Measurements from ENCODE around the gene NDUFV1.
A peak's percentile ranks its signal among the peaks of the same experiment; 100 is the strongest.

Gene NDUFV1

GRCh38 chr11:67606492-67607295 is at the start of gene NDUFV1:
Gene NDUFV1, plus strand, starts transcription at chr11:67606936. Its CDS starts 69 bp downstream, at chr11:67607005.
- peak; percentile 42 for DNase-seq (ENCODE audit: low read depth)

- DNase-seq (ENCODE audit: low read depth) = no peak
Measured at GRCh38 chr11:67558084-67558772, 48.5 kb upstream of the NDUFV1 start.

- no peak for DNase-seq (ENCODE audit: low read depth)
Measured at GRCh38 chr11:67561971-67562619, 44.6 kb upstream of the NDUFV1 start.

GRCh38 chr11:67562963-67563704 is 43.6 kb upstream of the NDUFV1 start:
- no peak for DNase-seq (ENCODE audit: low read depth)

GRCh38 chr11:67563705-67564114 is 43.0 kb upstream of the NDUFV1 start:
- peak; percentile 88 for DNase-seq (ENCODE audit: low read depth)

- DNase-seq (ENCODE audit: low read depth) = no peak
Measured at GRCh38 chr11:67564230-67564629, 42.5 kb upstream of the NDUFV1 start.

- DNase-seq (ENCODE audit: low read depth) = no peak
Measured at GRCh38 chr11:67571443-67571842, 35.3 kb upstream of the NDUFV1 start.

GRCh38 chr11:67572305-67572704 is 34.4 kb upstream of the NDUFV1 start:
- DNase-seq (ENCODE audit: low read depth) = no peak

- DNase-seq (ENCODE audit: low read depth) = no peak
Measured at GRCh38 chr11:67572747-67573419, 33.9 kb upstream of the NDUFV1 start.

- DNase-seq (ENCODE audit: low read depth) = no peak
Measured at GRCh38 chr11:67574938-67575337, 31.8 kb upstream of the NDUFV1 start.

- DNase-seq (ENCODE audit: low read depth) = no peak
Measured at GRCh38 chr11:67576735-67577475, 29.8 kb upstream of the NDUFV1 start.

- no peak for DNase-seq (ENCODE audit: low read depth)
Measured at GRCh38 chr11:67577951-67578350, 28.8 kb upstream of the NDUFV1 start.

GRCh38 chr11:67581469-67581868 is 25.3 kb upstream of the NDUFV1 start:
- no peak for DNase-seq (ENCODE audit: low read depth)

GRCh38 chr11:67582011-67582410 is 24.7 kb upstream of the NDUFV1 start:
- no peak for DNase-seq (ENCODE audit: low read depth)

- DNase-seq (ENCODE audit: low read depth) = no peak
Measured at GRCh38 chr11:67583247-67584204, 23.2 kb upstream of the NDUFV1 start, which contains the start of gene GSTP1. Gene GSTP1, plus strand, starts transcription at chr11:67583812. Its CDS starts 32 bp downstream, at chr11:67583844.

- no peak for DNase-seq (ENCODE audit: low read depth)
Measured at GRCh38 chr11:67584205-67584880, 22.4 kb upstream of the NDUFV1 start.

GRCh38 chr11:67584881-67585873 is 21.6 kb upstream of the NDUFV1 start:
- DNase-seq (ENCODE audit: low read depth) = no peak

- no peak for DNase-seq (ENCODE audit: low read depth)
Measured at GRCh38 chr11:67585911-67586310, 20.8 kb upstream of the NDUFV1 start.
